Myocyte (in vitro differentiated cells): ENCODE data around the gene TRPV3. TPM values are rescaled to one million over a fixed set of nuclear protein-coding genes. Genes with fewer than 3 reads are reported as not detected.
A peak's percentile ranks its signal among the peaks of the same experiment; 100 is the strongest.
"Not testable (repeated sequence)": the region's sequence is repeated elsewhere in the genome, so short reads cannot be mapped to it uniquely, and the experiment has no call there.

Experiments used
- DNase-seq: peaks from one replicate; pipeline ENCODE4 v3.0.0-alpha.2; 2012; ENCODE audit warnings: low read depth
- total RNA-seq: library from RNA; depleted of rRNA; stranded (reverse); fragments of >200 nt; gene quantifications from 2 replicates; pipeline ENCODE4 v1.2.3, GENCODE V29; 2014

Gene TRPV3
- total RNA-seq, 1 donor from 2014 or later: 0.08 TPM

DNA sequence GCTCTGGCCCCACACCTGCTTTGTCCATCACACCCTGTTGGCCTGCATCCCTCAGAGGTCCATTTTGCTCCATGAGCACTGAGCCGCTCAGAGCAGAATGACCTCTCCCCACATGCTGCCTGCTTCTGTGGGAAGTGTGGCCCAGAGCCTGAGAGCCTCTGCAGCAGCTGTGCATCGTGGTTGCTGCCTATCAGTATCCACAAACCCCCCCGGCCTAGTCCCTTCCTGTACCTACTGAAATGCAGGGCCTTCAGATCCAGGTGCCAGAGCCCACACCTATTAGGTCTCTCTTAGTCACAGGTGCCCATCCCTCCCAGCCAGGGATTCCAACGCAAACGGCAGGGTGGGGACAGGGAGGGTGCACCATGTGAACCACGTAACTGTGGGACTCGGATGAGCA lies 16.6 kb upstream of the TRPV3 start:
- peak; percentile 66 for DNase-seq

- DNase-seq: no peak
These were observed 15.9 kb upstream of the TRPV3 start for GRCh38 chr17:3573246-3574100.

GRCh38 chr17:3572231-3572630 lies 14.6 kb upstream of the TRPV3 start:
- DNase-seq: no peak

DNA sequence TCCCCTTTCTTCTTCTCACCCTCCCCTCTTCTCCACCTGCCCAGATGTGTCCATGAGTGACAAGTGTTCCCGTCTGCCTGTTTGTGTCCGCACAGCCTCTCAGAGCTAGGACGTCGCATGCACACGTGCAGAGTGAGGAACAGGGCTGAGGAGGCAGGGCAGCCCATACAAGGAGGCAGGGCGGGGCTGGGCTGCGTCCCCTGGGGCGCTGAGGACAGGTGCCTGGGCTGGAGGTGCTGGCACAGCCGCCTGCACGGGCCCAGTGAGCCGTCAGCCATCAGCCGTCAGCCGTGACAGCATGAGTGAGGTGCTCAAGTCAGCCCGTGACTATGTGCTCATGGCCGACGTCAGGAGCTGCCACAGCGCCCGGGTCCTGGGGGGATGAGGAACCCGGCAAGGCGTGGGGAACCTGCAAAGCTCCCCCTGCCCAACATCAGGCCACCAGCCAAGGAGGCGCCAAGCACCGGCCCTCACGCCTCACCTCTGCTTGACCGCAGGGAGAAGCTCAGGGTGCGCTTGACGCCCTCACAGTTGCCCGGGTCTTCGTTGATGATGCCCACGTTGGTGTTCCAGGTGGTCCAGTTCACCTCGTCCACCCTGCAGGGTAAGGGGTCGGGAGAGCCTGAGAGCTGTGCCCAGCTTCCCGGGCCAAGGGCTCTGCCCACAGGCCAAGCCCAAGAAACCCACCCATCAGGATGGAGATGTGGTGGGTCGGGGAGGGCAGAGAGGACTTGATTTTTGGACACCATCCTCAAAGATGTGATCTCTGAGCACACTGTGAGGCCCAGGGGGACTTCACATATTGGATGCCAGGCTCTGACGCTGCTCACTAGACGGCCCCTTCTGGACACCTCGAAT lies 13.7 kb upstream of the TRPV3 start:
- no peak for DNase-seq

DNA sequence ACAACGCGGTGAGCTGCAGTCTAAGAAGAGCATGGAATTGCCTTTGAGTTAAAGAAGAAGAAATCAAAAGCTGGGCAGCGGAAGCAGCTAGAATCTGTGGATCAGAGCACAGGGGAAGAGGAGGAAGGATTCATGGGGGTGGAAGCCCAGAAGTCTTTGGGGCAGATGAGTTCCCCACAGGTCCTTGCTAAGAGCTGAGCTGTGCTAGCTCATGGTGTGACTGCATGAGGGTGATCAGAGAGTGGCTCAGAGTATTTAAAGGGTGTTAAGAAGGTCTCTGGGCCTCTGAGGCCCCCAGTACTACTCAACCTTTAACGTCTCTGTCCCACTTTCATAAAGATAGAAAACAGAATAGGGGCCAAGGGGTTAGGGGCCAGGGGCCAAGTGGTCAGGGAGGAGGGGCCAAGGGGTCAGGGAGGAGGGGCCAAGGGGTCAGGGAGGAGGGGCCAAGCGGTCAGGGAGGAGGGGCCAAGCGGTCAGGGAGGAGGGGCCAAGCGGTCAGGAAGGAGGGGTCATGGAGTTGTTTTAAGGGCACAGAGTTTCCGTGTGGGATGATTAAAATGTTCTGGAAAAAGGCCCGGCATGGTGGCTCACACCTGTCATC lies 12.0 kb upstream of the TRPV3 start:
- DNase-seq: no peak

GRCh38 chr17:3566551-3566950 lies 8.9 kb upstream of the TRPV3 start:
- DNase-seq: no peak

GRCh38 chr17:3565143-3565542 lies 7.5 kb upstream of the TRPV3 start:
- DNase-seq: no peak

DNA sequence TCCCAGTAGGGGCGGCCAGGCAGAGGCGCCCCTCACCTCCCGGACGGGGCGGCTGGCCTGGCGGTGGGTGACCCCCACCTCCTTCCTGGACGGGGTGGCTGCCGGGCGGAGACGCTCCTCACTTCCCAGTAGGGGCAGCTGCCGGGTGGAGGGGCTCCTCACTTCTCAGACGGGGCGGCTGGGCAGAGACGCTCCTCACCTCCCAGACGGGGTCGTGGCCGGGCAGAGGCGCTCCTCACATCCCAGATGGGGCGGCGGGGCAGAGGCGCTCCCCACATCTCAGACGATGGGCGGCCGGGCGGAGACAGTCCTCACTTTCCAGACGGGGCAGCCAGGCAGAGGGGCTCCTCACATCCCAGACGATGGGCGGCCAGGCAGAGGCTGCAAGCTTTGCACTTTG lies 6.6 kb upstream of the TRPV3 start:
- not testable (repeated sequence) for DNase-seq

DNA sequence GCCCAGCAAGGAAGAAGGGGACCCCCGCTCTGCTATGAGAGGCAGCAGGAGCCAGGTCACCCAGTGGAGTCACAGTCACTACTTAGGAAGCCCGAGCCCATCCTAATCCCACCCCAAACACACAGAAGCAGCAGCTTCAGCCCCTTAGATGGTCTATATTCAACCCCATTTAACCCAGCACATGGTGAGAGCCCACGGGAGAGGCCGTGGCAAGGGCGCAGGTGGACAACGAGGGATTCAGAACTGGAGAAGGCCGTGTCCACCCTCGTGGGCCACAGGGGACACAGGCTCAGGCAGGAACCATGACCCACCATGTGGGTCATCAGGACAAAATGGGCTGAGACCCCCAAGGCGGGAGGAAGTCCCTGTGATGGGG lies 1.6 kb upstream of the TRPV3 start:
- no peak for DNase-seq

DNA sequence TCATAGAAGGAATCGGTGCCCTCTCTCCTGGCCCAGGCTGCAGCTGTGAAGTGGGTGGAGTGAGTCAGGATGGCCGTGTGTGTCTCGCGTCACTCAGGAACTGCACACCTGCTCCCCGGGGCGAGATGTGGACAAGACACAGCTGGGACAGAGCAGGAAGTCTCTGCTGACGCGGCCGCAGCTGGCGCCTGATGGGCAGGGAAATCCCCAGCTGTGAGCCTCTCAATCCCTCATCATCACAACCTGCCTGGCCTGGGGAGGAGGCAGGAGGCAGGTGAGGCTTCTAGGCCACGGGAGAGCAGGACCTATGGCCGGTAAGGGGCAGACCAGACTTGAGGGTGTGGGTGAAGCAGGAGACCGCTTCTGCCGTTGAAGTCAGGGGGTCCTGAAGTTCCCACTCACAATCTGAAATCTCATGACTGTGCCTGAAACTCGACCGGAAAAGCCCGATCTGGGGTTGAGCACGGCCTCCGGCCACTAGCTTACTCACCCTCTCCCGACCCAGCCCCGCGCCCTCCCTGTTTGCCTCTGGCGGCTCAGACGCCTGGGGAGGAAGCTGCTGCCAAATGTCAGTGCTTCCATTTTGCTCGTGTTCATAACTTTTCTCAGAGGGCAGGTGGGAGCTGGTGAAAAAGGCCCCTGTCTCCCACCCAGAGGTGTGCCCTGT lies 1.1 kb upstream of the TRPV3 start:
- peak; percentile 62 for DNase-seq

DNA sequence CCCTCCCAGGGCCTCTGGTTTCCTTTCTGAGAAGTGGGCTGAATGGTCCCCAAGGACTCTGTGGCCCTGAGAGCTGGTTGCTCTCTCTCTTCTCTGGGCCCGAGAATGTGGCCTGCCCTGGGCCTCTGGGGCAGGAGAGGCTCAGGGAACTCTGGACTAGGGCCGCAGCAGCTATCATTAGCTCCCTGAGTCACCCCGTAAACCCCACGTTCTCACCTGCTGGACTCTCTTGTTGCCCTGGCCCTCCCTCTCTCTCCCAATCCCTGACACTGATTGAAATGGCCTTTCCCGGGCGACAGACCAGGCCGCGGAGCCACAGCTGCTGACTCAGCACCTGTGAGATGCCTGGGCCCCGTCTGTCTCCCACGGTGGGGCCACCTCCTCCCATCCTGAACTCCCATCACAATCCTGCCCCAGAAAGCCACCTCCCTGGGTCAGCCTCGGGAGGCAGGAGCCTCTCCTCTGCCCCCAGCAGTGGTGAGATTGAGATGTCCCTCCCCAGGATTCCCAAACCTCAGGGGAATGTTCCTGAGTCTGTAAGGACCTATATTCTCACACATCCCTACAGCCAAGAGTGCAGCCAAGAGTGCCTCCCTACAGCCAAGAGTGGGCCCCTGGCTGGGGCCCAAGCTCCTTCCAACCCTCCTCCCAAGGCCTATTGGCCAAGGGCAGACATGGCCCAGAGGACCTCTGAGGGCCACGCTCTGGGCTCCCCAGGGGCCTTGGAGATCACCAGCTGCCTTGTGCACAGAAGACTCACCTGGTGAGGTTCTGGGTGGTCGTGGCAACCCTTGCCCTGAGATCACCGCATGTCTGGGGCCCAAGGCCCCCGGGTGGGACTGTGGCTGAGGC lies 470 bp downstream of the TRPV3 start:
- peak; percentile 72 for DNase-seq

GRCh38 chr17:3556239-3556915 lies 1.2 kb downstream of the TRPV3 start:
- no peak for DNase-seq

GRCh38 chr17:3555189-3555796 lies 2.3 kb downstream of the TRPV3 start:
- DNase-seq: no peak

GRCh38 chr17:3554440-3554839 lies 3.2 kb downstream of the TRPV3 start:
- no peak for DNase-seq

- no peak for DNase-seq
These were observed 3.9 kb downstream of the TRPV3 start for GRCh38 chr17:3553419-3554401.

- DNase-seq: no peak
These were observed 4.7 kb downstream of the TRPV3 start for GRCh38 chr17:3552916-3553315.

DNA sequence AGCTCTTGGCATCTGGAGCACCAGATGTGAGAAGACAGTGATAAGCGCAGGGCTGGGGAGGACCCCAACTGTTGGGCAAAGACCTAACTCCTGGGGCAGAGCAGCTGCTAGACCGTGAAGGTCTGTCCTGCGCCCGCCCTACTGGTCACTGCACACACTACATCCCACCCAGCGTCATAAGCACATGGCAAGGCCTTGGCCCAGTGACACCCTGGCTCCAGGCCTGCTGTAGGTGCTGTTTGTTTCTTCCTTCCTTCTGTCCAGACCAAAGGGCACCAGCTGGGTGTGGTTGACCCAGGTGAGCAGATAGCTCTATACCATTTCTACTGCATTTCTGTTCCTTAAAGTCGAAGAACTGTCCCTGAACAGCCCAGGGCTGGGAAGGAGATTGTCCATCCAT lies 6.4 kb downstream of the TRPV3 start:
- DNase-seq: no peak

DNA sequence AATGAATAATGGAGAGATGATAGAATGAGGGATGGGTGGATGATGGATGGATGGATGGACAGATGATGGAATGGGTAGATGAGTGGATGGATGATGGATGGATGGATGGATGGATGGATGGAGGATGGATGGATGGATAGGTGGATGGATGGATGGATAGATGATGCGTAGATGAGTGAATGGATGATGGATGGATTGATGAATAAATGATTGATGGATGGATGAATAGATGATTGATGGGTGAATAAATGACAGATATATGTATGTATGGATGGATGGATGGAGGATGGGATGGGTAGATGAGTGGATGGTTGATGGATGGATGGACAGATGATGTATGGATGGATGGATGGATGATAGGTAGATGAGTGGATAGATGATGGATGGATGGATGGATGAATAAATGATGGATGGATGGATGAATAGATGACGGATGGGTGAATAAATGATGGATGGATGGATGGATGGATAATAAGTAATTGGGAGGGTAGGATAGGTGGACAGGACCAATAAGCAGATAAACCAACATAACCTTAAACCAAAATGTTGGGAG lies 7.9 kb downstream of the TRPV3 start:
- DNase-seq: no peak
